Measurements from ENCODE around the gene RHBDD3. TPM values are rescaled to one million over a fixed set of nuclear protein-coding genes. Genes with fewer than 3 reads are reported as not detected.

Gene RHBDD3
- total and polyA plus RNA-seq, 9 of the 15 experiments (the other 6 are each of a cell fraction or from before 2014, with no cell fraction given) = 0.32 to 35.6 (median 14.0) TPM

DNA sequence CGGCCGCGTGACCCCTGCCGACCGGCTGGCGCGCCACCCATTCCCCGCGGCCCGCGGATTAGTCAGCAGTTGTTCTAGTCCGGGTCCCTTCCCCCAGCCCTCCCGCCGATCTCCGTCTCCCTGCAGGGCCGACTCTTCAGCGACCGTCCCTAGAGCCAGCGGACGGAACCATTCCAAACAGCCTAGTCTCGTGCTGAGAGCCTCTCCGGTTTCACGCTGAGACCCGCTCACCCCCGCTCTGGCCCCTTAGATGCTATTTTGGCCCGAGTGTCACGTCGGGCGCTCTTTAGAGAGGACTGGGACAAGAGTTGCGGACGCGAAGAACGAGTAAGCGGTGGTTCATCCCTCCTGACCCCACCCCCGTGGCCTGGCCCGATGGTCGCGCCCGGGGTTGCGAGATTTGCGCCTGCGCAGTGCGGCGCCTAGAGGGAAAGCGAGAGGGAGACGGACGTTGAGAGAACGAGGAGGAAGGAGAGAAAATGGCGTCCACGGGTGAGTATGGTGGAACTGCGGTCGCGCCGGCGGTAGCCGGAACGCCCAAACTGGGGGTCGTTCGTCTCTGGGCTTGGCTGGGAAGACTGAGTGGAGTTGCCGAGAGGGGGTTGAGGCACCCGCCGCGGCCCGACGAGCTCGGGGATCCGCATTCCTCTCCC is at the start of gene RHBDD3, which contains the start of gene EWSR1 (continued):
- TF ChIP-seq AFF4 (CRISPR knock-in tag; IDR thresholded peaks at IDR 0.05) = 0 out of 2 replicates have a peak, but pooled peaks have one; percentile 81
- TF ChIP-seq, protein P1, sequence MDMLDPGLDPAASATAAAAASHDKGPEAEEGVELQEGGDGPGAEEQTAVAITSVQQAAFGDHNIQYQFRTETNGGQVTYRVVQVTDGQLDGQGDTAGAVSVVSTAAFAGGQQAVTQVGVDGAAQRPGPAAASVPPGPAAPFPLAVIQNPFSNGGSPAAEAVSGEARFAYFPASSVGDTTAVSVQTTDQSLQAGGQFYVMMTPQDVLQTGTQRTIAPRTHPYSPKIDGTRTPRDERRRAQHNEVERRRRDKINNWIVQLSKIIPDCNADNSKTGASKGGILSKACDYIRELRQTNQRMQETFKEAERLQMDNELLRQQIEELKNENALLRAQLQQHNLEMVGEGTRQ (CRISPR knock-in tag; IDR thresholded peaks at IDR 0.05) = peak; percentile 60
- TF ChIP-seq, protein P2, sequence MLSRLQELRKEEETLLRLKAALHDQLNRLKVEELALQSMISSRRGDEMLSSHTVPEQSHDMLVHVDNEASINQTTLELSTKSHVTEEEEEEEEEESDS (CRISPR knock-in tag; IDR thresholded peaks at IDR 0.05) = no peak
- peak; percentile 74 for TF ChIP-seq FIP1L1 (IDR thresholded peaks at IDR 0.05; ENCODE audit: low read depth, low read length, poor library complexity, severe bottlenecking)
- TF ChIP-seq TFE3 (CRISPR knock-in tag; IDR thresholded peaks at IDR 0.05) = peak; percentile 11; the same call in 1 of the 2 replicates
- no peak for TF ChIP-seq FOXJ3 (CRISPR knock-in tag; IDR thresholded peaks at IDR 0.05)
- peak; percentile 37 for TF ChIP-seq ARID4B (CRISPR knock-in tag; IDR thresholded peaks at IDR 0.05)
- TF ChIP-seq MLLT1 (IDR thresholded peaks at IDR 0.05) = peak in 1 of 2 experiments; percentile 41; a peak in 1 of 4 replicates
- TF ChIP-seq CCNT2 (IDR thresholded peaks at IDR 0.05; ENCODE audit: borderline replicate concordance, extremely low read depth, insufficient read length, low read depth, low read length) = peak; percentile 79
- TF ChIP-seq HNRNPL (IDR thresholded peaks at IDR 0.05; ENCODE audit: low read depth, low read length) = no peak
- TF ChIP-seq GTF2F1 (IDR thresholded peaks at IDR 0.05; ENCODE audit: low read depth, low read length) = 0 out of 2 replicates have a peak, but pooled peaks have one; percentile 8
- peak; percentile 74 for TF ChIP-seq ZNF316 (IDR thresholded peaks at IDR 0.05)
- no peak for TF ChIP-seq PCBP1 (IDR thresholded peaks at IDR 0.05; ENCODE audit: low read depth, low read length, poor library complexity, severe bottlenecking)
- 0 out of 2 replicates have a peak, but pooled peaks have one; percentile 14 for TF ChIP-seq ZNF583 (CRISPR knock-in tag; IDR thresholded peaks at IDR 0.05)

Data from K562 (cell line).